ENCODE data around the gene ZNF804A.

DNA sequence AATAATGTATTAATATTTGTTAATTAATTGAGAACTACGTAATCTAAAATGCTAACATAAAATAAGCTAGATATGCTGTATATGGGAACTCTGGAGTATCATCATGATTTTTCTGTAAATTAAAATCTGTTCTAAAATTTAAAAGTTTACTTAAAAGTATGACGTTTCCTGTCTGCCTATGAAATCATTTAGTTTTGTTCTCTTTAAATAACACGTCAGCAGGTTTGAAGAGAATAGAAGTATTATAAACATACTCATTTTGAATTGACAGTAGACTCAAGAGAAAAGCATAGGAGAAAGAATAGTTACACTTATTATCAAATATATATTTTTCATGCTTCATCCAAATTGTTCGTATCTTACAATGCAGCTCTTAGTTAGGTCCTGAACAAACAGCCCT lies 19.1 kb upstream of the ZNF804A start:
- TF ChIP-seq, protein P1, sequence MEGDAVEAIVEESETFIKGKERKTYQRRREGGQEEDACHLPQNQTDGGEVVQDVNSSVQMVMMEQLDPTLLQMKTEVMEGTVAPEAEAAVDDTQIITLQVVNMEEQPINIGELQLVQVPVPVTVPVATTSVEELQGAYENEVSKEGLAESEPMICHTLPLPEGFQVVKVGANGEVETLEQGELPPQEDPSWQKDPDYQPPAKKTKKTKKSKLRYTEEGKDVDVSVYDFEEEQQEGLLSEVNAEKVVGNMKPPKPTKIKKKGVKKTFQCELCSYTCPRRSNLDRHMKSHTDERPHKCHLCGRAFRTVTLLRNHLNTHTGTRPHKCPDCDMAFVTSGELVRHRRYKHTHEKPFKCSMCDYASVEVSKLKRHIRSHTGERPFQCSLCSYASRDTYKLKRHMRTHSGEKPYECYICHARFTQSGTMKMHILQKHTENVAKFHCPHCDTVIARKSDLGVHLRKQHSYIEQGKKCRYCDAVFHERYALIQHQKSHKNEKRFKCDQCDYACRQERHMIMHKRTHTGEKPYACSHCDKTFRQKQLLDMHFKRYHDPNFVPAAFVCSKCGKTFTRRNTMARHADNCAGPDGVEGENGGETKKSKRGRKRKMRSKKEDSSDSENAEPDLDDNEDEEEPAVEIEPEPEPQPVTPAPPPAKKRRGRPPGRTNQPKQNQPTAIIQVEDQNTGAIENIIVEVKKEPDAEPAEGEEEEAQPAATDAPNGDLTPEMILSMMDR (IDR thresholded peaks at IDR 0.05): no peak
- no peak for TF ChIP-seq POLR2A (IDR thresholded peaks at IDR 0.05)
